AG09319 (cell line): ENCODE measurements around the gene NCMAP.

ENCODE experiments used
- DNase-seq: peaks from one replicate; pipeline ENCODE4 v3.0.0-alpha.2; 2010; ENCODE audit warnings: low read depth; ENCODE audit errors: extremely low read depth
- CTCF ChIP-seq: IDR thresholded peaks from 2 replicates; pipeline ENCODE4 v1.5.1; 2011; ENCODE audit warnings: low read depth, mild to moderate bottlenecking, inconsistent platforms, low read length, moderate library complexity

Gene NCMAP

GRCh38 chr1:24575905-24576587 lies 20.2 kb downstream of the NCMAP start:
- no peak for DNase-seq

GRCh38 chr1:24578846-24579245 lies 23.0 kb downstream of the NCMAP start:
- no peak for TF ChIP-seq CTCF
- no peak for DNase-seq

More at GRCh38 chr1:24575905-24576587, 20.2 kb downstream of the NCMAP start:
- TF ChIP-seq CTCF: no peak

DNA sequence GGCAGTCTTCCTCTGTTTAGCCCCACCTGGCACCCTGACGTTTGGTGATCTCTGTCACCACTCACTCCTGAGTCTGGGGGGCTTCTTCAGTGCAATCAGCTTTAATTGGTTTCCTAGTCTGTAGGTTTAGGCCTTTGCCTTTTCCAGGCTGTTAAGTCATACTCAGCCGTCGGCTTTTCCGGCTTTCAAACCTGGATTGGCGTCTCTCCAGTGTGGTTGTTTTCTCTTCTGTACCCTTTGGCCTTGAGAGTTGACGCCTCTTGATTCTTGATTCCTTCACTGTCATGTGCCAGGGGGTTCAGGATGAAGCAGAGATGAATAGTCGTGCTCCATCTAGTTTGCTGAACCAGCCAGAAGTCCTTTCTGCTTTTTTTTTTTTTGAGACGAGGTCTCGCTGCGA lies 24.9 kb downstream of the NCMAP start:
- DNase-seq: no peak
- no peak for TF ChIP-seq CTCF

- no peak for TF ChIP-seq CTCF
- no peak for DNase-seq
Measured at GRCh38 chr1:24584171-24584647, 28.3 kb downstream of the NCMAP start.

DNA sequence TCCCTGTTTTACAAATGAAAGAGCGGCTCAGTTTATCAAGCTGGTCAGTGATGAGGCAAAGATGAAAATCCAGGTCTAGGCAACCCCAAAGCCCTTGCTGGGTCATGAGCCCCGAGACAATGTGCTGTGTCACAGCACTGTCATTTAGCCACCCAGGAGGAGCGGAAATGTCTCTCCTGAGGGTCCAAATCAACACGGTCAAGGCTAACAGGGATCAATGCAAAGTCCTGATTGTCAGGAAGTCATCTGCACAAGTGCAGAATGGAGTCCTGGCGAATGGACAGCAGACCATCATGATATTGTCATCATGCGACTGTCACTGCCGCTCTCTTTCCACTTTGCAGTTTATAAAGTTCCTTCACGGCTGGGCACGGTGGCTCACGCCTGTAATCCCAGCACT lies 30.2 kb downstream of the NCMAP start:
- DNase-seq: no peak
- no peak for TF ChIP-seq CTCF

GRCh38 chr1:24586970-24587820 lies 31.3 kb downstream of the NCMAP start:
- peak; percentile 5 for DNase-seq
- TF ChIP-seq CTCF: peak; percentile 70

- DNase-seq: no peak
Measured at GRCh38 chr1:24588573-24588972, 32.7 kb downstream of the NCMAP start.

More at GRCh38 chr1:24588573-24588972, 32.7 kb downstream of the NCMAP start:
- no peak for TF ChIP-seq CTCF
